ENCODE measurements around the gene CCNC. TPM values are rescaled to one million over a fixed set of nuclear protein-coding genes. Genes with fewer than 3 reads are reported as not detected.

Gene CCNC
- total RNA-seq, 1 experiment from 2014 or later, result 93.1 TPM

DNA sequence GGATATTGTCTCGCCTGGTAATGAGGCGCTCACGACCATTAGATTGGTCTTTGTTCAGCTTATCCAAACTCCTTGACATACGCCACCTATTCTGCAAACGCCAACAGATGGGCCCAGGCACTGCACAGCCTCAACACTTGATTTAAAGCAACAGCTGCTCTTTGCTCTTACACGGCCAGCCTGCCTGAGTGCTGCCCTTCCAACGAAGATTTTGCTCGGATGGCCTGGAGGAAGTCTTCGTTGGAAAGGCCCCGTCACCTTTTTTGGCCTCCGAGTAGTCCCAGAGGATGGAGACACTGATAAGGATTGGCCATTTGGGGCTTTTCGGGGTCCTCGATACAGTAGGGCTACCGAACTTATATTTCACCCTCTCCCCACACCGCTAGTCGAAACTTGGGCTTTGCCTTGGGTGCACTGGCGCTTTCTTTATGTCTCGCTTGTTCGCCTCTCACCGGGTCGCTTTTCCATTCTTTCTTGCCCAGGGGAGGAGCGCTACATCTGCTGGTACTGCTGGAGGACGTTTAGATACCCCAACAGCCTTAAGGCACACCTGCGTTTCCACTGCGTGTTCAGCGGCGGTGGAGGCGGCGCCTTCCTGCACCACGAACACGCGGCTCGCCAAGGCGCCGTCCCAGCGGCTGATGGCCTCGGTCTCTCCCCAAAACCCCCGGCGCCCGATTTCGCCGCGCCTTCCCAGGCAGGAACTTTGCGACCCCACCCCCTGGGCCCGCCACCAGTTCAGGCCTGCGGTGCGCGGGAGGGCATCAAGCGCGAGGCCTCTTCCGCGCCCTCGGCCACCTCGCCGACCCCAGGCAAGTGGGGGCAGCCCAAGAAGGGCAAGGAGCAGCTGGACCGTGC, 44.3 kb upstream of the CCNC start:
- POLR2A ChIA-PET, result no interaction called here
- no peak for DNase-seq (ENCODE audit: low spot score)
- peaks cover 99% of the 10 kb centered on the region for H3K27me3 Mint-ChIP-seq (ENCODE audit: low read depth)

More for the DNA sequence above, 44.3 kb upstream of the CCNC start:
- CTCF ChIA-PET, result interaction anchor here (0.6 to 2.3 kb wide), 6 partner anchors 24 to 470 kb away, joined by 3 to 13 read pairs (median 5); partner anchors contain the start of gene CCNC
- peak; percentile 14 for ATAC-seq
- Mint-ChIP-seq H3K27ac (no peak overlapping the region), H3K36me3 (no peaks in the 10 kb centered on the region), H3K4me3 (peak overlapping the region; percentile 58), H3K9me3 (no peaks in the 10 kb centered on the region), H3K4me1 (peaks cover 50% of the 10 kb centered on the region)
- no peak for TF ChIP-seq RORB (CRISPR knock-in tag; IDR thresholded peaks at IDR 0.05)
- TF ChIP-seq IRF2 (CRISPR knock-in tag; IDR thresholded peaks at IDR 0.05; ENCODE audit: borderline replicate concordance, low read depth), result no peak
- TF ChIP-seq FOXJ3 (CRISPR knock-in tag; IDR thresholded peaks at IDR 0.05; ENCODE audit: borderline replicate concordance), result no peak
- TF ChIP-seq PRRX2 (CRISPR knock-in tag; IDR thresholded peaks at IDR 0.05), result no peak
- TF ChIP-seq ZNF219 (CRISPR knock-in tag; IDR thresholded peaks at IDR 0.05; ENCODE audit: borderline replicate concordance), result no peak
- TF ChIP-seq ESRRA (CRISPR knock-in tag; IDR thresholded peaks at IDR 0.05; ENCODE audit: borderline replicate concordance), result no peak
- 0 out of 2 replicates have a peak, but pooled peaks have one; percentile 36 for TF ChIP-seq MYBL2 (CRISPR knock-in tag; IDR thresholded peaks at IDR 0.05)
- TF ChIP-seq SMAD3 (CRISPR knock-in tag; IDR thresholded peaks at IDR 0.05; ENCODE audit: borderline replicate concordance), result 0 out of 2 replicates have a peak, but pooled peaks have one; percentile 46
- TF ChIP-seq MXD4 (CRISPR knock-in tag; IDR thresholded peaks at IDR 0.05; ENCODE audit: borderline replicate concordance), result no peak
- no peak for TF ChIP-seq TEAD4 (CRISPR knock-in tag; IDR thresholded peaks at IDR 0.05)
- TF ChIP-seq FOXP4 (CRISPR knock-in tag; IDR thresholded peaks at IDR 0.05), result 0 out of 2 replicates have a peak, but pooled peaks have one; percentile 43
- no peak for TF ChIP-seq ZNF671 (CRISPR knock-in tag; IDR thresholded peaks at IDR 0.05)
- no peak for TF ChIP-seq PRDM15 (CRISPR knock-in tag; IDR thresholded peaks at IDR 0.05)
- TF ChIP-seq, protein P1, sequence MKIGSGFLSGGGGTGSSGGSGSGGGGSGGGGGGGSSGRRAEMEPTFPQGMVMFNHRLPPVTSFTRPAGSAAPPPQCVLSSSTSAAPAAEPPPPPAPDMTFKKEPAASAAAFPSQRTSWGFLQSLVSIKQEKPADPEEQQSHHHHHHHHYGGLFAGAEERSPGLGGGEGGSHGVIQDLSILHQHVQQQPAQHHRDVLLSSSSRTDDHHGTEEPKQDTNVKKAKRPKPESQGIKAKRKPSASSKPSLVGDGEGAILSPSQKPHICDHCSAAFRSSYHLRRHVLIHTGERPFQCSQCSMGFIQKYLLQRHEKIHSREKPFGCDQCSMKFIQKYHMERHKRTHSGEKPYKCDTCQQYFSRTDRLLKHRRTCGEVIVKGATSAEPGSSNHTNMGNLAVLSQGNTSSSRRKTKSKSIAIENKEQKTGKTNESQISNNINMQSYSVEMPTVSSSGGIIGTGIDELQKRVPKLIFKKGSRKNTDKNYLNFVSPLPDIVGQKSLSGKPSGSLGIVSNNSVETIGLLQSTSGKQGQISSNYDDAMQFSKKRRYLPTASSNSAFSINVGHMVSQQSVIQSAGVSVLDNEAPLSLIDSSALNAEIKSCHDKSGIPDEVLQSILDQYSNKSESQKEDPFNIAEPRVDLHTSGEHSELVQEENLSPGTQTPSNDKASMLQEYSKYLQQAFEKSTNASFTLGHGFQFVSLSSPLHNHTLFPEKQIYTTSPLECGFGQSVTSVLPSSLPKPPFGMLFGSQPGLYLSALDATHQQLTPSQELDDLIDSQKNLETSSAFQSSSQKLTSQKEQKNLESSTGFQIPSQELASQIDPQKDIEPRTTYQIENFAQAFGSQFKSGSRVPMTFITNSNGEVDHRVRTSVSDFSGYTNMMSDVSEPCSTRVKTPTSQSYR (CRISPR knock-in tag; IDR thresholded peaks at IDR 0.05), result 0 out of 2 replicates have a peak, but pooled peaks have one; percentile 29
- 0 out of 2 replicates have a peak, but pooled peaks have one; percentile 37 for TF ChIP-seq CREB1 (CRISPR knock-in tag; IDR thresholded peaks at IDR 0.05)
- peak; percentile 52; the same call in 1 of the 2 replicates for TF ChIP-seq ZNF232 (CRISPR knock-in tag; IDR thresholded peaks at IDR 0.05)
- TF ChIP-seq ZNF121 (CRISPR knock-in tag; IDR thresholded peaks at IDR 0.05), result no peak
- TF ChIP-seq TCF7 (CRISPR knock-in tag; IDR thresholded peaks at IDR 0.05; ENCODE audit: low read depth), result 0 out of 2 replicates have a peak, but pooled peaks have one; percentile 11
- TF ChIP-seq GRHL2 (CRISPR knock-in tag; IDR thresholded peaks at IDR 0.05; ENCODE audit: insufficient replicate concordance, severe bottlenecking), result no peak
- TF ChIP-seq, protein P2, sequence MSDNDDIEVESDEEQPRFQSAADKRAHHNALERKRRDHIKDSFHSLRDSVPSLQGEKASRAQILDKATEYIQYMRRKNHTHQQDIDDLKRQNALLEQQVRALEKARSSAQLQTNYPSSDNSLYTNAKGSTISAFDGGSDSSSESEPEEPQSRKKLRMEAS (CRISPR knock-in tag; IDR thresholded peaks at IDR 0.05), result peak; percentile 49
- no peak for TF ChIP-seq ZNF396 (CRISPR knock-in tag; IDR thresholded peaks at IDR 0.05; ENCODE audit: borderline replicate concordance)
